BLaER1 treated with 17β-estradiol and CSF1 and Interleukin-3, amounts not matched to agents 10 nM and 100 nM (cell line): ENCODE results near the gene TWNK.
A peak's percentile ranks its signal among the peaks of the same experiment; 100 is the strongest.

Experiments used
- H3K27ac ChIP-seq, 11 experiments: shearing (Covaris generic); formaldehyde crosslinking; 2 replicates each; pipeline ENCODE4 v1.8.1; 2022
- H3K27me3 ChIP-seq, 11 experiments: shearing (Covaris generic); formaldehyde crosslinking; 2 replicates each; pipeline ENCODE4 v1.8.1; 2022
- H3K36me3 ChIP-seq, 11 experiments: shearing (Covaris generic); formaldehyde crosslinking; 2 replicates each; pipeline ENCODE4 v1.8.1; 2022
- H3K4me1 ChIP-seq, 10 experiments: shearing (Covaris generic); formaldehyde crosslinking; 2 replicates each; pipeline ENCODE4 v1.8.1; 2022
- H3K4me2 ChIP-seq, 11 experiments: shearing (Covaris generic); formaldehyde crosslinking; 2 replicates each; pipeline ENCODE4 v1.8.1; 2022
- H3K4me3 ChIP-seq, 10 experiments: shearing (Covaris generic); formaldehyde crosslinking; 2 replicates each; pipeline ENCODE4 v1.8.1; 2022
- H3K9ac ChIP-seq, 11 experiments: shearing (Covaris generic); formaldehyde crosslinking; 2 replicates each; pipeline ENCODE4 v1.8.1; 2022
- H3K9me3 ChIP-seq, 11 experiments: shearing (Covaris generic); formaldehyde crosslinking; replicated peaks in 1 of 11; 2 replicates each; pipeline ENCODE4 v1.8.1; 2022
- H4K20me1 ChIP-seq, 11 experiments: shearing (Covaris generic); formaldehyde crosslinking; 2 replicates each; pipeline ENCODE4 v1.8.1; 2022
- Cebpa-rat ChIP-seq, 11 experiments: shearing (Covaris generic); IDR thresholded peaks; 2 replicates each; pipeline ENCODE4 v1.8.1; 2022

The TWNK gene

GRCh38 chr10:101020427-101021075, 33.2 kb downstream of the TWNK start:
- no peak overlapping the region for H3K4me3 ChIP-seq

GRCh38 chr10:101021239-101021638, 33.9 kb downstream of the TWNK start:
- TF ChIP-seq Cebpa-rat (IDR thresholded peaks at IDR 0.05) = no peak
- H3K9ac ChIP-seq = 0 out of 22 replicates have a peak overlapping the region, but pooled peaks of 1 of the 11 experiments have one; percentile 9
- peak overlapping the region; percentile 12 to 95 (median 53); a peak in 20 of 22 replicates for H3K4me2 ChIP-seq
- no peaks in the 10 kb centered on the region; a peak in 1 of 22 replicates for H3K27me3 ChIP-seq
- H3K27ac ChIP-seq = no peak overlapping the region
- no peak overlapping the region for H3K4me3 ChIP-seq
- no peaks in the 10 kb centered on the region; a peak in 1 of 22 replicates for H4K20me1 ChIP-seq
- H3K4me1 ChIP-seq = peaks cover 53 to 67% (median 62%) of the 10 kb centered on the region in 10 experiments
- H3K36me3 ChIP-seq = no peaks in the 10 kb centered on the region
- no peaks in the 10 kb centered on the region for H3K9me3 ChIP-seq

More at GRCh38 chr10:101020427-101021075, 33.2 kb downstream of the TWNK start:
- peaks cover 59 to 74% (median 68%) of the 10 kb centered on the region in 10 experiments for H3K4me1 ChIP-seq
- no peaks in the 10 kb centered on the region for H3K36me3 ChIP-seq
- H3K9me3 ChIP-seq = no peaks in the 10 kb centered on the region
- H3K9ac ChIP-seq = 0 out of 22 replicates have a peak overlapping the region, but pooled peaks of 1 of the 11 experiments have one; percentile 9
- H3K27me3 ChIP-seq = no peaks in the 10 kb centered on the region; a peak in 1 of 22 replicates
- H3K4me2 ChIP-seq = peak overlapping the region; percentile 12 to 98 (median 91); a peak in 18 of 22 replicates
- H4K20me1 ChIP-seq = peaks cover 0 to 3% (median 0%) of the 10 kb centered on the region in 11 experiments; a peak in 2 of 22 replicates
- H3K27ac ChIP-seq = no peak overlapping the region
- no peak for TF ChIP-seq Cebpa-rat (IDR thresholded peaks at IDR 0.05)

DNA sequence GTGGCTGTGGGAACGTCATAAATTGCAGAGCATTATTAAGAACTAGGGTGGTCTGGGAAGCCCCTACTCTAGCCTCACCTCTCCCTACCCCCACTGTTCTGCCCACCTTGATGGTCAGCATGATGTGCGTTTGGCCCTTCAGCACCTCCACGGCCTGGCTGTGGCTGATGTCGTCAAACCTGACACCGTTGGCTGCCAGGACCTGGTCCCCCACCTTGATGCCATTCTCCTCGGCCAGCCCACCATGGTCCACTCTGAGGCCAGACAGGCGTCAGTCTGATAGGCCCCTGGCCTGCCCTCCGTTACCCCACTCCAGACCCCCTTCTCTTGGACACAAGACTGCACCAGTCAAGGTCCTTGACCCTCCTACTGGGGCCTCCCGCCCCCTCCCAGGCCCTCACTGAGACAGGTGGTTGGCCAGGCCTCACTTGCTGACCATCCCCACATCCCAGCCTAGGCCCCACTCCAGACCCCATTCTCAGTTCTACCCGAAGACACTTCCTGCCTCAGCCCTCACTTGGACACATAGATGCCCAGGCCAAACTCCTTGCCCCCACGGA, 34.4 kb downstream of the TWNK start:
- no peak overlapping the region for H3K4me3 ChIP-seq
- H3K27ac ChIP-seq = no peak overlapping the region
- H4K20me1 ChIP-seq = no peaks in the 10 kb centered on the region; a peak in 1 of 22 replicates
- H3K9me3 ChIP-seq = no peaks in the 10 kb centered on the region
- no peak overlapping the region for H3K9ac ChIP-seq
- no peak for TF ChIP-seq Cebpa-rat (IDR thresholded peaks at IDR 0.05)
- H3K4me2 ChIP-seq = peak overlapping the region in 9 of 11 experiments; percentile 12 to 91 (median 50); a peak in 17 of 22 replicates
- no peaks in the 10 kb centered on the region; a peak in 1 of 22 replicates for H3K27me3 ChIP-seq
- peaks cover 52 to 66% (median 61%) of the 10 kb centered on the region in 10 experiments for H3K4me1 ChIP-seq
- H3K36me3 ChIP-seq = no peaks in the 10 kb centered on the region

DNA sequence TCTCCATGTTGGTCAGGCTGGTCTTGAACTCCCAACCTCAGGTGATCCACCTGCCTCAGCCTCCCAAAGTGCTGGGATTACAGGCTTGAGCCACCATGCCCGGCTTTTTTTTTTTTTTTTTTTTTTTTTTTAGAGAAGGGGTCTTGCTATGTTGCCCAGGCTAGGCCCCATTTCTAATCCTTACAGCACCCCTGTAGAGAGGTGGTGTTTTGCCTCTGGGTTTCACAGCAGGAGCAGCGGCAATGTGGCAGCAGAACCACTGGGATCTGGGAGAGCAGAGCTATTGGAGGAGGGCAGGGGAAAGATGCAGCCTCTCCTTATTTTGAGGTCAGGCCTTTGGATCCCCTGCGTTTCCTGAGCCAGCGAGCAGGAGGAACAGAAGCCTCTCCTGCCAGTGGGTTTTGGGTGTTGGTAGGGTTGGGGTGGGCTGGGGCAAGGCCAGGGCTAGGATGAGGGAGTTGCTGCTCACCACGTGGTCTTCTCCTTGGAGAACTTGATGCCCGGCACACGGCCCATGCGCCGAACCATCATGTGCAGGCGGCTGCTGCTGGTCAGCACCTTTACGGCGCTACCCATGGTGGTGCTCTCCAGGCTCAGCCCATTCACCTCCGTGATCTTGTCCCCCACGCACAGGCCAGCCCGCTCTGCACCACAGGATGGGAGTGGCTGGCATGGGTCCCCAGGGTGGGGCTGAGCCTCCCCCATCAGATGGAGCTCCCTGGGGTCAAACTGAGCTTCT, 35.8 kb downstream of the TWNK start:
- Histone ChIP-seq H4K20me1 (no peaks in the 10 kb centered on the region; a peak in 1 of 22 replicates), H3K9ac (no peak overlapping the region), H3K27ac (no peak overlapping the region), H3K9me3 (no peaks in the 10 kb centered on the region), H3K4me1 (peaks cover 51 to 65% (median 61%) of the 10 kb centered on the region in 10 experiments), H3K36me3 (no peaks in the 10 kb centered on the region), H3K4me2 (peak overlapping the region in 1 of 11 experiments; percentile 12; a peak in 1 of 22 replicates), H3K4me3 (no peak overlapping the region), H3K27me3 (no peaks in the 10 kb centered on the region)
- no peak for TF ChIP-seq Cebpa-rat (IDR thresholded peaks at IDR 0.05)

DNA sequence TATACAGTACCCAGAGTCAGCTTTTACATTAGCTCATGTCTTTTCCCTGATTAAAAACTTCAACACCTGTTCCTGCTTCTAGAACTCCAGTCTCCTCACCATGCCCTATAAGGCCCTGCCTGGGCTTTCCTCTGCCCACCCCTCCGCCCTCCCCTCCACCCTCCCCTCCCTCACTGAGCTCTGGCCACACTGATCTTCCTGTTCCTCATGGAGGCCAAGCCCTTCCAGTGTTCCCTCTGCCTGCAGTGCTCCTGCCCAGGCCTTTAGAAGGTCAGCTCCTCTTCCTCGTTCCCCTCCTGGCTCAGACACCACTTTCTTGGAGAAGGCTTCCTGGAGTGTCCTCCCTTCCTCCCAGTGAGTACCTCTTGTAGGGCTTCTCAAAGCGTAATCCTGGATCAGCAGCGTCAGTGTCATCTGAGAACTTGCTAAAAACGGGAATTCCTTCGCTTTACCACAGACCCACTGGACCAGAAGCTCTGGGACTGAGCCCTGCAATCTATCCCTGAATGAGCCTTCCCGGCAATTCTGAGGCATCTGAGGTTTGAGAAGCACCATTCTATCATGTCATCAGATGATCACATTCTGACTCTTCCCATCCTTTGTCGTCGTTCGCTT, 39.9 kb downstream of the TWNK start:
- peak overlapping the region in 5 of 11 experiments; percentile 5 to 41 (median 16); a peak in 1 of 22 replicates for H3K9ac ChIP-seq
- peaks cover 45 to 66% (median 60%) of the 10 kb centered on the region in 10 experiments for H3K4me1 ChIP-seq
- H3K27ac ChIP-seq = peak overlapping the region in 4 of 11 experiments; percentile 20 to 77 (median 48); a peak in 4 of 22 replicates
- H3K4me2 ChIP-seq = peak overlapping the region; percentile 38 to 99 (median 97); a peak in 20 of 22 replicates
- TF ChIP-seq Cebpa-rat (IDR thresholded peaks at IDR 0.05) = no peak
- no peaks in the 10 kb centered on the region; a peak in 1 of 22 replicates for H4K20me1 ChIP-seq
- H3K27me3 ChIP-seq = no peaks in the 10 kb centered on the region
- no peaks in the 10 kb centered on the region for H3K36me3 ChIP-seq
- no peak overlapping the region for H3K4me3 ChIP-seq
- no peaks in the 10 kb centered on the region for H3K9me3 ChIP-seq

GRCh38 chr10:101028446-101029337, 41.3 kb downstream of the TWNK start:
- Histone ChIP-seq H3K4me3 (peak overlapping the region in 1 of 10 experiments; percentile 33; a peak in 1 of 20 replicates), H4K20me1 (peaks cover 0 to 14% (median 7%) of the 10 kb centered on the region in 11 experiments; a peak in 11 of 22 replicates), H3K9ac (peak overlapping the region in 10 of 11 experiments; percentile 9 to 70 (median 52); a peak in 17 of 22 replicates), H3K4me1 (peaks cover 51 to 72% (median 69%) of the 10 kb centered on the region in 10 experiments), H3K27ac (peak overlapping the region in 10 of 11 experiments; percentile 18 to 77 (median 67); a peak in 17 of 22 replicates), H3K27me3 (no peaks in the 10 kb centered on the region), H3K9me3 (no peaks in the 10 kb centered on the region), H3K36me3 (no peaks in the 10 kb centered on the region), H3K4me2 (peak overlapping the region; percentile 75 to 99 (median 98))
- peak in 7 of 11 experiments; percentile 29 to 64 (median 48); a peak in 8 of 22 replicates for TF ChIP-seq Cebpa-rat (IDR thresholded peaks at IDR 0.05)

- Histone ChIP-seq H3K4me3 (no peak overlapping the region), H3K9ac (peak overlapping the region in 8 of 11 experiments; percentile 26 to 83 (median 58); a peak in 9 of 22 replicates), H3K27ac (peak overlapping the region in 8 of 11 experiments; percentile 63 to 77 (median 68); a peak in 15 of 22 replicates), H4K20me1 (peaks cover 3 to 24% (median 10%) of the 10 kb centered on the region in 11 experiments; a peak in 11 of 22 replicates), H3K9me3 (no peaks in the 10 kb centered on the region), H3K4me2 (peak overlapping the region; percentile 95 to 99 (median 98)), H3K27me3 (no peaks in the 10 kb centered on the region), H3K36me3 (peaks cover 0 to 4% (median 2%) of the 10 kb centered on the region in 11 experiments; a peak in 14 of 22 replicates), H3K4me1 (peaks cover 62 to 77% (median 71%) of the 10 kb centered on the region in 10 experiments)
- no peak for TF ChIP-seq Cebpa-rat (IDR thresholded peaks at IDR 0.05)
Observed at GRCh38 chr10:101029520-101030295, 42.4 kb downstream of the TWNK start.
